Measurements from ENCODE around the gene FAM168A.

- no peak for TF ChIP-seq EZH2 (IDR thresholded peaks at IDR 0.05)
- TF ChIP-seq, protein P1, sequence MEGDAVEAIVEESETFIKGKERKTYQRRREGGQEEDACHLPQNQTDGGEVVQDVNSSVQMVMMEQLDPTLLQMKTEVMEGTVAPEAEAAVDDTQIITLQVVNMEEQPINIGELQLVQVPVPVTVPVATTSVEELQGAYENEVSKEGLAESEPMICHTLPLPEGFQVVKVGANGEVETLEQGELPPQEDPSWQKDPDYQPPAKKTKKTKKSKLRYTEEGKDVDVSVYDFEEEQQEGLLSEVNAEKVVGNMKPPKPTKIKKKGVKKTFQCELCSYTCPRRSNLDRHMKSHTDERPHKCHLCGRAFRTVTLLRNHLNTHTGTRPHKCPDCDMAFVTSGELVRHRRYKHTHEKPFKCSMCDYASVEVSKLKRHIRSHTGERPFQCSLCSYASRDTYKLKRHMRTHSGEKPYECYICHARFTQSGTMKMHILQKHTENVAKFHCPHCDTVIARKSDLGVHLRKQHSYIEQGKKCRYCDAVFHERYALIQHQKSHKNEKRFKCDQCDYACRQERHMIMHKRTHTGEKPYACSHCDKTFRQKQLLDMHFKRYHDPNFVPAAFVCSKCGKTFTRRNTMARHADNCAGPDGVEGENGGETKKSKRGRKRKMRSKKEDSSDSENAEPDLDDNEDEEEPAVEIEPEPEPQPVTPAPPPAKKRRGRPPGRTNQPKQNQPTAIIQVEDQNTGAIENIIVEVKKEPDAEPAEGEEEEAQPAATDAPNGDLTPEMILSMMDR (IDR thresholded peaks at IDR 0.05) = no peak
- TF ChIP-seq EZH2phosphoT487 (IDR thresholded peaks at IDR 0.05) = no peak
These were observed 32.0 kb upstream of the FAM168A start for GRCh38 chr11:73629907-73630306.
